Hematopoietic multipotent progenitor cell treated with erythropoietin and hydrocortisone succinate and interleukin-3 and kit ligand, for 8 days (in vitro differentiated cells): ENCODE data around the gene PDLIM3.
"Not testable (repeated sequence)": the region's sequence is repeated elsewhere in the genome, so short reads cannot be mapped to it uniquely, and the experiment has no call there.

Source experiments
- DNase-seq: peaks from one replicate; pipeline ENCODE4 v3.0.0-alpha.2; 2015

PDLIM3 gene, protein sequence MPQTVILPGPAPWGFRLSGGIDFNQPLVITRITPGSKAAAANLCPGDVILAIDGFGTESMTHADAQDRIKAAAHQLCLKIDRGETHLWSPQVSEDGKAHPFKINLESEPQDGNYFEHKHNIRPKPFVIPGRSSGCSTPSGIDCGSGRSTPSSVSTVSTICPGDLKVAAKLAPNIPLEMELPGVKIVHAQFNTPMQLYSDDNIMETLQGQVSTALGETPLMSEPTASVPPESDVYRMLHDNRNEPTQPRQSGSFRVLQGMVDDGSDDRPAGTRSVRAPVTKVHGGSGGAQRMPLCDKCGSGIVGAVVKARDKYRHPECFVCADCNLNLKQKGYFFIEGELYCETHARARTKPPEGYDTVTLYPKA

GRCh38 chr4:185534866-185535611, at the start of gene PDLIM3:
TSS of gene PDLIM3 (minus strand) at chr4:185535507. CDS start at chr4:185535434, 73 bp downstream.
- DNase-seq: no peak

- no peak for DNase-seq
These were observed 48.5 kb upstream of the PDLIM3 start for GRCh38 chr4:185583813-185584212.

- no peak for DNase-seq
These were observed 47.5 kb upstream of the PDLIM3 start for GRCh38 chr4:185582651-185583400.

GRCh38 chr4:185580699-185581098, 45.4 kb upstream of the PDLIM3 start:
- no peak for DNase-seq

DNA sequence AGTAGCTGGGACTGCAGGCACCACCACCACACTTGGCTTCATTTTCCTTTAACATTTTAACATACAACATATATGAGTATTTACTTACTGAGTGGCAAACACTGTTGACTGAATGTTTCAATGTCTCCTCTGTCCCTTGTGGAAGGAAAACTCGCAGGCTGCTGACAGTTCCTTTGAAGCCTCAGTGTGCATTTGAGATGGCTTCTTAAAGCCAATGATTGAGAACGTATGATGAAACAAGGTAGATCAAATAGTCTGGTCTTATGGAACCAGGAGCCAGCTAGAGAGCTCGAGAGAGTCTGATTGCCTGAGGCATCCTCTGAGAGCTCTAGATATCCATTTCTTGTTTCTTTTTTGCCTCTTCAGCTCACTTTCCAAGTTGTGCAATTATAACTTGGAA, 43.0 kb upstream of the PDLIM3 start:
- no peak for DNase-seq

DNA sequence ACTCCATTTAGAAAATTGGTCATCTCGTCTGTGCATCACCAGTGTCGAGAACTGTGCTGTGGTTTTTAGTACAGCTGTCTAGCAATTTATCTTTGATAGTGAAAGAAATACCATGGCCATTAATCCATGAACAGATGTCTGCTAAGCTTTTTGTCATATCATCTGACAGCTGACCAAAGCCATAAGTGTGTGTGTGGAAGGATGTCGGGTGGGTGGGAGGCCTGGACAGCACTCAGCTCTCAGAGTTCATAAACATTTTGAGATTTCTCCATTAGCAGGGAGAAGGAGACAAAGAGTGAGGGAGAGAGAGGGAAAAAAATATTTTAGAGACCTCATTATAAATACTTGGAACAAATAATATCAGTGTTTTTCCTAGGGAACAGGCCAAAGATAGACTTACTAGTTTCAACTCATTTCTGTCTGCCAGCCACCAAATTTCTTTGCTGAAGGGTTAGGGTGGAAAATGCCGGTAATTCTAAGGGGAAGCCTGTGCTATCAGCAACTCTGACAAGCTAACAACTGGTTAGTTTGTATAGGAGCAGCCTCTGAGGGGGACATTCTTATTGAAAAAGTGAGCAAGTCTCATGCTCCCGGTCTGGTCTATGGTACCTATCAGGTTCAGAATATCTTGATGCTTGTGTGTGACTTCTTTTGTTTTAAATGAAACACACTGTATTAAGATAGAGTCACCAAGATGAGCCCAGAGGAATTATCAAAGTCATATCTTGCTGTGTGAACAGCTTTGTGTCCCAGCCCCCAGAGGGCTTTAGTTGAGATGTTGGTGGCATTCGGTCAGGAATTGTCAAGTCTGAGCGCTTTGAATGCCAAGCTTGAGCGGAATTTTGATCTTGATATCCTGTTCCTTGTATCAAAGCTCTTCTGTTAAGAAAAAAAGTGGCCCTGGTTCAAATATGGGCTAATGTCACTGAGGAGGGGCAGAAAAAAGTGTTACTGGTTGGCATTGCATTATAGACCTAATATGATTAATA, 41.9 kb upstream of the PDLIM3 start:
- no peak for DNase-seq

DNA sequence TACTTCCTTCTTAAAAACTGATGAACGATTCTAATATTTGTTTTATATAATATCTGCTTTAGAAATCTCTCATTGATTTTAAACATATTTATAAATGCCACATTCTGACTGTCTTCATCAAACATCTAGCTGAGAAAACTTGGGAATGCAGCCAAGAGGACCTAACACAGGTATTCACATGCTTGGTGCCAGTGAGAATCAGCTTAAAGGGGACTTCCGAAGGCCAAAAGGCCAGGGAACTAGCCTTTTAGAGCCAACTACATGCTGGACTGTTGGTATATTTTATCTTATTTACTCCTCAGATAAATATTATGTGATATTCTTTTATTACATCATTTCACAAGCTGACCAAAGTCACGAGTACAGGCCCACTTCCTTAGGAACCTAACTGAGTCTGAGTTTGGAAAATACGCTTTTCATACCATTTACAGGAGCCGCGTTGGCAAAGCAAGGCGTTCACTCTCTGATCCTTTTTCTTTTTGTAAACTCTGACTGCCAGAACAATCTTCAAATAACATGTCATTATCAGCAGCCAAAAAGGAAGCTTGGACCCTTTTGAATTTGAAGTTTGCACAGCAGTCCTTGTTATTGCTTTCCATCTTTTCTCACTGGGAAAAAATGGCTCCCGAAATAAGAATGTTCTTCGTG, 41.1 kb upstream of the PDLIM3 start:
- DNase-seq: no peak

DNA sequence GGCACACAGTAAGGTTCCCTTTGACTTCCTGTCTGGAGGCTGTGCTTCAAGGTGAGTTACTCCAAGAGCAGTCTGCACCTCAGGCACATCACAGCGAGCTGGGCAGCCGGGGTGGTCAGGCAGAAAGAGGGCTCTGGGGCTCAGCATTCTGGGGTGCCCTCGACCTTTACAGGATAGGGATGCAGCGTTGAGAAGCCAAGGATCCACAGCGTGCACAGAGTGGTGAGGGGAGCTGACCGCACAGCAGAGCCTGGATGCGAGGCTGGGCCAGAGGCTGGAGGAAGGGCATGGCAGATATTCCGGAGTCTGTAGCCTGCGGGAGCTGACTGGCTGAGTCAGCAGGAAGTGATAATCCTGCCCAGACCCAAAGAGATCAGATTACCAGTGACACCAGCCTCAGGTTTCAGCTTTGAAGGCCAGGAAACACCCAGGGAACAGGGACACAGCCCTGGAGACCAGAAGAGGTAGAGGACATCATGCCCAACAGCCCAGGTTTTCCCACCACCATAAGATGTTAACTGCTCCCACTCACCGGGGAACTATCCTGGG, 38.4 kb upstream of the PDLIM3 start:
- no peak for DNase-seq

DNA sequence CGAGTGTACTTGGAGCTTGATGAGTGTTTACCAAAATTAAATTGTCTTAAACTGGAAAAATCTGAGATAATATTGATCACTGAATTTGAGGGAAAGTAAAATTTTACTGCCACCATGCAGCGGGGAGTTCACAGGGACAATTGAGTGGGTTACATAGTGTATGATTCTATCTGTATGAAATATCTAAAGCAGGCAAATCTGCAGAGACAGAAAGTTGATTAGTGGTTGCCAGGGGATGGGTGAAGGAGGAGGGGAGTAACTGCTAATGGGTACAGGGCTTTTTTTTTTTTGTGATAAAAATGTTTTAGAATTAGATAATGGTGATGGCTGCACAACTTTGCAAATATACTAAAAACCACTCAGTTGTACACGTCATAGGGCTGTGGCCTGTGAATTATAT, 35.4 kb upstream of the PDLIM3 start:
- DNase-seq: no peak

- no peak for DNase-seq
These were observed 32.4 kb upstream of the PDLIM3 start for GRCh38 chr4:185567381-185568376.

DNA sequence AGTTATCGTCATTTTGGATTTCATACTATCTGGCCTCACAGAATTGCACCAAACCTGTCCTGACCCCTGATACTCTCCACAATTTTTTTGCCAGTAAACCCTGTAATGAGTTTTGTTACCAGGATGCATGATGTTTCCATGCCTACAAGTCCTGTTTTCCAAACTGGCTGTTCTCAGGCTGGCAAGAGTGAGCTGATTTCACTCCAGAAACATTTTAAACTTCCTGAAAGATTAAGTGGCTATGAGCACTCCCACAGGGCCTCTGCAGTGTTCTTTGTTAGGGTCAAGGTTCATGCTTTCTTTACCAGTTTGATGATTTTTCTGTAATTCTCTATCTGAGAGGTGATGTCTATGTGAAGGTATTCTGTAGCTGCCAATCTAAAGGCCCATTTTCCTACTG, 31.7 kb upstream of the PDLIM3 start:
- no peak for DNase-seq

GRCh38 chr4:185566425-185566824, 31.1 kb upstream of the PDLIM3 start:
- no peak for DNase-seq

DNA sequence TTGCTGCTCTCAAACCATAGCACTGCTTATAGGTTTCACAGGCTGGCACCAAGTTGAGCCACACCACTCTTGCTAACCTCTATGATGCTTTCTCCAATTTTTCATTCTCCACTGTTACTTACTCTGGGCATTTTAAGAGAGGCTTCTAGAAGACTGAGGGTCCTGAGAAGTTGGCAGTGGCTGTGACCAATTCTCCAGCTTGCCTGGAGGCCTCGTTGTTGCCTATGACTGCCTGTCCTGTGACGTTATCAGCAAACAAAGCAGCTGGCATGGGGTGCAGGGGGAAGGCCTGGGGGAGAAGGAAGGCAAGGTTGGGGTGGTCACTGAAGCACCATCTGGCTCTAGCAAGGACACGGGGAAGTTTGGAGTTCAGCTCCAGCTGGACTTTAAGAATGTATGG, 30.4 kb upstream of the PDLIM3 start:
- no peak for DNase-seq

DNA sequence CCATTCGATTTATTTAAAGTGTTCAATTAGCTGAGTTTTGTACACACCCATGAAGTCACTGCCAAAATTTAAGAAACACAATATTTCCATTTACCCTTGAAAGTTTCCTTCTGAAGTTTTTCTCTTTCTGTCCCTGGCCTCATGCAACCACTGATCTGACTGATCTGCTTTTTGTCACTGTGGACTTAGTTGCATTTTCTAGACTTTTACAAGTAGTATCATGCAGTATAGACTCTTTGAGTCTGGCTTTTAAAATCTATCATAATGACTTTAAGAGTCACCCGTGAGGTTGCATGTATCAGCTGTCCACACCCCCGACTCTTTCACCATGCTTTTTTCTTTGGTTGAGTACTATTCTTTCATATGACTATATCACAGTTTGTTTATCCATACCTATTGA, 29.0 kb upstream of the PDLIM3 start:
- no peak for DNase-seq

GRCh38 chr4:185562531-185562930, 27.2 kb upstream of the PDLIM3 start:
- DNase-seq: no peak

DNA sequence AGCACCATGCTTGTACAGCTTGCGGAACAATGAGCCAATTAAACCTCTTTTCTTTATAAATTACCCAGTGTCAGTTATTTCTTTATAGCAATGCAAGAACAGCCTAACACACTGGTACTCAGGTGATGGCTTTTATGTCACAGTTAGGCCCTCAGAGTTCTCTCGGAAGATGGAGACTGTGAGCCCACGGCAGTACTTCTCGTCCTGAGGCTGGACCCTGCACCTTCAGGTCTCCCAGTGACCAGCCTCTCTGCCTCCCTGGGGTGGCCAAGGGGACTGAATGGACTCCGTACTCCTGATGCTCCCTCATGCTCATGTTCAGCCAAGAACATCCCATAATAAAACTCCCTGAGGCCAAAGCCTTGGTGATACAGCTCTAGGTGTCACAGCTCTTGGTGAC, 25.0 kb upstream of the PDLIM3 start:
- no peak for DNase-seq

GRCh38 chr4:185559915-185560281, 24.6 kb upstream of the PDLIM3 start:
- DNase-seq: no peak

GRCh38 chr4:185559251-185559914, 24.1 kb upstream of the PDLIM3 start:
- DNase-seq: not testable (repeated sequence)

GRCh38 chr4:185554365-185555126, 19.2 kb upstream of the PDLIM3 start:
- no peak for DNase-seq
